Left ventricle myocardium superior (tissue), 1 donor: Measurements from ENCODE around the gene NARS2. TPM values are rescaled to one million over a fixed set of nuclear protein-coding genes. Genes with fewer than 3 reads are reported as not detected.

Experiments
- ATAC-seq: fragments of 200-7000 bp; cut with Tn5 transposase; one replicate; pipeline ENCODE4 v1.9.1; 2020; ENCODE audit warnings: mild to moderate bottlenecking, moderate library complexity
- DNase-seq: peaks from one replicate; pipeline ENCODE4 v3.0.0-alpha.2; 2020
- intact Hi-C: fragments of 100-400 bp; cut with micrococcal nuclease; formaldehyde crosslinking; loops from one replicate; pipeline ENCODE4 v1.11.0; 2022
- total RNA-seq: library from RNA; stranded (reverse); fragmentation: NEBNext Ultra II Directional; extraction: Animal tissue kit (Norgen Biotek cat#: 25700); gene quantifications from one replicate; pipeline ENCODE4 v1.2.1, GENCODE V29; 2021
- donor health status: DM: no; HTN: yes; CAD: no; lungs with severe emphysema.

NARS2 gene
- total RNA-seq, 1 donor from 2014 or later = 16.2 TPM

DNA sequence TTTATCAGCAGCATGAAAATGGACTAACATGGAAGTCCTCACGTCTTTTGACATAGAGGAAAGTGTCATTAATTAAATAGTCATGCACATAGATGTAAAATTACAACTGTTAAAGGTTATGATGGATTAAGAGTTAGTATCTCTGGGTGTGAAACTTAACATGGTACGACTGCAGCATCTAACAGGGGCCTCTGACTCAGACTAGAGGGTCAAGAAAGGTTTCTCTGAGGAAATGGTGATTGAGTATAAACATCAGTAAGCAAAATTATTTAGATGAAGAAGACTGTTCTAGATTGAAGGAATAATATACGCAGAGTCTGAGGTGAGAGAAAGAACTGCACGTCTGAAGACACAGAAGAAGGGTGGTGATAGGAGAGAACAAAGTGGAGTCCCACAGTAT is 114.9 kb downstream of the NARS2 start:
- DNase-seq = no peak
- intact Hi-C loops = no loop called here
- no peak for ATAC-seq

- intact Hi-C loops = no loop called here
- ATAC-seq (no peak), DNase-seq (no peak)
These were observed 117.2 kb downstream of the NARS2 start for GRCh38 chr11:78457448-78457847.

GRCh38 chr11:78453140-78453935 is 121.3 kb downstream of the NARS2 start:
- ATAC-seq = no peak
- DNase-seq = no peak
- intact Hi-C loops = no loop called here

- intact Hi-C loops = no loop called here
- no peak for DNase-seq
- no peak for ATAC-seq
These were observed 123.1 kb downstream of the NARS2 start for GRCh38 chr11:78451371-78452150.

GRCh38 chr11:78450866-78451265 is 123.8 kb downstream of the NARS2 start:
- intact Hi-C loops = no loop called here
- DNase-seq (no peak), ATAC-seq (no peak)

DNA sequence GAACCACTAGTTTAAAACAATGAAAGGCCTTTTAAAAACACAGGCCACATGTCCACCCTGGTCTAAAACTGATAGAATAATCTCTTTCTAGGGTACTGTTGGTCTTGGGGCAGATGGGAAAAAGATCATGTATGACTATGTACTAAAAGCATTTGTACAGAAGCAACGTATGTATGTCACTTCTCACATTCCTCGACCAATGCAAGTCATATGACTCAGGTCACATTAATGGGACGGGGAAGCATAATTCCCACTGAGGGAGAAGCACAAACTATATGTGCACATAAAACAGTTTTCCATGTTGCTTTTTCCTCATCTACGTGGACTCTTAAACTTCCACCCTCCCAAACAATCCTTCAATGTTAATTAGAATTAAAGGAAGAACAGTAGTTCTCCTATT is 124.8 kb downstream of the NARS2 start:
- ATAC-seq = no peak
- no peak for DNase-seq
- intact Hi-C loops = no loop called here

DNA sequence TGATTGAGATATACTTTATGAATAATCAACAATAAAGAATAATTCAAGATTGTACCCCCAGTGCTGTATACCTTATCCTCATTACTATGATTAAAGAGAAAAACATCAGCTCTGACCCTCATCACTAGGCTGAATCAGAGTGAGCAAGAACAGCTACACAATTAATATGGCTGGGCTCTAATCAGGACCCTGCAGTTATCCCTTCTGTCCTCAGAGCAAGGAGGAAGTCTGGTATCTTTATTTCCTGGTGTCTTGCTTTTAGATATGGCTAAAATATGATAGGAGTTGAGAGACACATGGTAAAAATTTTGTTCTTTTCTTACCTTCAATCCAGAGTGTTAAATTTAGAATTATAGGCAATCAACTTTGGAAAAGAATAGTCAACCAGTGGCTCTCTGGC is 128.5 kb downstream of the NARS2 start:
- DNase-seq = no peak
- intact Hi-C loops = no loop called here

DNA sequence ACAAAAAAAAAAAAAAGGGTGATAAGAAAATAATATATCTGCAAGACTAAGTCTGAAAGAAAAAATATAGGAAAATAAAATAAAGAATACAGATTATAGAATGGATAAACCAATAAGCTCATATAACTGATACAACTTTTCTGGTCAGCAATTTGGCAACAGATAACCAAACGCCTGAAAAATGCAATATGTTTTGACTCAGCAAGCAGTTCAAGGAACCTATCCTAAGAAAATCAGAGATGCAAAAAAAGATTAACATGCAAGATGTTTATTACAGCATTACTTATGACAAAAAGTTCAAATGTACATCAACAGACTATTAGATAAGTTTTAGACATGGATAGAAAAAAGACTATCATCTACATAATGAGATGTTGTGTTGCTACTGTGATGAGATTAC is 129.9 kb downstream of the NARS2 start:
- intact Hi-C loops = no loop called here
- ATAC-seq (no peak), DNase-seq (no peak)

More for the DNA sequence above, 128.5 kb downstream of the NARS2 start:
- ATAC-seq = no peak

DNA sequence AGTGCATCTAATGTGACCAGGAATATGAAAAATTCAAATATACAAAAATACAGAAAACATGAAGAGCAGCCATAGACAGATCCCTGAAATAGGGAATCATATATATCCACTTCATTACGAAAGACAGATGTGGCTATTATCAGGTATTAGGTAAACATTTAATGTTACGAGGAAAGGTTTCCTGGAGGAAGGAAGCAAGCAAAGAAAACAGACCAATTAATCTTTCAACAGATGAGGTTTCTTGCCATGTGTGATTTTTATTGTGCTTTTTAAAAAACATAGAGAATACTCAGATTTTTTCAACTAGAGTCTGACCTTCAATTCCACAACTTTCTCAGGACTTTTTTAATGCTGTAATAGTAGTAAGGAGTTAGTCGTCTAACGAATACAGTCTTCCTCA is 132.7 kb downstream of the NARS2 start:
- DNase-seq (no peak), ATAC-seq (no peak)
- intact Hi-C loops = no loop called here

DNA sequence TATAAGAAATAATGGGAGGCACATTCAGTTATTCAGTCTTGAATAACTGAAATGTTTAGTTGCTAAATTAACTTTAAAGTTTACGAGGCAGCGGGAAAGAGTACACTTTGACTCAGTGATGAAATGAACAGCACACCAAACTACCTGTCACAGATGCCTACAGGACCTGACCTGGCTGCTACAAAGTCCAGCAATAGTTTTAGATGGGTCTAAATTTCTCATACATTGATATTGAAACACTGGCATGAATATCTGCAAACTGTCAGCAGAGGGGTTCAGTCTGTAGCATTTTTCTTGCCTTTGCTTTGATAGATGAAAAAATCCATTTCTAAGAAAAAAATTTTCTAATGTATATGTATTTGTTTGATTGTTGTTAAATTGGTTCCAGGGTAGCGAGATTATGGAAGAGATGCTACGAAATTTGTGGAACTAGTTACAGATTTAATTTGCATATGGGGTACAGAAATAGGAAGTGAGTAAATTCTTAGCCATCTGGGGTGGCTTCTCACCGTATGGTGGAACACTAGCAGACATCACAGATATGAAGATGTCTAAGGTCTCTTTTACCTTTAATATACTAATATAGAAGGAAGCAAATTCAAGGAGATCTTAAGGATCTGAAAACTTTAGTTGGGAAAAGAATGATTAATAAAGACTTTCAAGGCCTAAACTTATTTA is 136.2 kb downstream of the NARS2 start:
- DNase-seq (no peak), ATAC-seq (no peak)
- intact Hi-C loops = no loop called here

GRCh38 chr11:78432956-78433355 is 141.7 kb downstream of the NARS2 start:
- intact Hi-C loops = no loop called here
- ATAC-seq = peak; percentile 59
- no peak for DNase-seq

- intact Hi-C loops = no loop called here
- ATAC-seq = no peak
- peak; percentile 35 for DNase-seq
These were observed 142.6 kb downstream of the NARS2 start for GRCh38 chr11:78432058-78432515.

GRCh38 chr11:78429660-78430059 is 145.0 kb downstream of the NARS2 start:
- intact Hi-C loops = no loop called here
- ATAC-seq = no peak
- no peak for DNase-seq

- no peak for ATAC-seq
- DNase-seq = no peak
- intact Hi-C loops = no loop called here
These were observed 145.5 kb downstream of the NARS2 start for GRCh38 chr11:78429209-78429608.

GRCh38 chr11:78428773-78429172 is 145.9 kb downstream of the NARS2 start:
- DNase-seq (no peak), ATAC-seq (no peak)
- intact Hi-C loops = no loop called here

DNA sequence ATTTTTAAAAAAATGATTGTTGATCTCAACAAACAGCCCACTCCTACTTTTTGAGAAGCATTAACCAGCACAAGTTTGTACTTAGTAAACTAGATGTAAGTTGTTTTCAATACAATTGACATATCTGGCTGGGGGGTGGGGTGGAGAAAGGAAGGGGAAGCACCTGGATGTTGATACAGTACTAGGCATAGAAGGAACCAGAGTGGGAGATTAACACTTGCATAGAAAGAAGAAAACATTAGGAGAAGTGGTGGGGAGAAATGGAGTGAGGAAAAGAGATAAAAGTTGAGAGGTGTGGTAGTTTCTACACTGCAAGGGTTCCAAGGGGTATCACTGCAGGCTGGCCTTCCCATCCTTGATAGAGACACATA is 146.4 kb downstream of the NARS2 start:
- ATAC-seq = no peak
- intact Hi-C loops = no loop called here
- DNase-seq = no peak

DNA sequence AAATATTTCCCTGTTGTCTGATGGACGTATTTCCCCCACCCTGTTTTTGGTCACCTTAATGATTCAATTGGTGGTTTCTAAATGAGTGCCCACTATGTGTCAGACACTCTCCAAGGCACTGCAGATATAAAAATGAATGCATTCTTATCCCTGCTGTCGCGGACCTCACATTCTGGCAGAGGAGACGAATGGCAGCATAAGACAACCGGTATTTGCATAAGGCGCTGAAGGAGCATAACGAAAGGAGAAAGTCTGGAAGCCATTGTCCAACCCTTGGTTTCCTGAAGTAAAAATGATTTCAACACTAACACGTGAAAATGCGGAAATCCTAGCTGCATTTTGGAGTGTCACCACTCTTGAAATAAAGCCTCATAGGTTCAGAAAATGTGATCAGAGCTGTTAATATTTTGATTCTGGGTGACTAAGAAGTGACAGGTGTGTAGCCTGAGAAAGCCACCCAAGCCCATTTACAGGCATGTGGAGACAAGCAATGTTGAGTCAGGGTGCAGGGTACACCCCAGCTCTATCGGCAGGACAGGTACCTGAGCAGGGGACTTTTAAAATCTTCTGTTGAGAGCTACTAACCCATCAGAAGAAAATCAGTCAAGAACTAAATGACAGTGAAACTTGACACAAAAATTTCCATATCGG is 146.9 kb downstream of the NARS2 start:
- no peak for DNase-seq
- intact Hi-C loops = no loop called here
- ATAC-seq = no peak

- DNase-seq (no peak), ATAC-seq (no peak)
- intact Hi-C loops = no loop called here
These were observed 147.8 kb downstream of the NARS2 start for GRCh38 chr11:78426845-78427244.

- DNase-seq (no peak), ATAC-seq (peak; percentile 42)
- intact Hi-C loops = no loop called here
These were observed 149.1 kb downstream of the NARS2 start for GRCh38 chr11:78425399-78426070.
